ENCODE results near the gene TFAP2B. TPM values are rescaled to one million over a fixed set of nuclear protein-coding genes. Genes with fewer than 3 reads are reported as not detected.

TFAP2B gene
- total RNA-seq, 1 donor from 2014 or later: not detected

DNA sequence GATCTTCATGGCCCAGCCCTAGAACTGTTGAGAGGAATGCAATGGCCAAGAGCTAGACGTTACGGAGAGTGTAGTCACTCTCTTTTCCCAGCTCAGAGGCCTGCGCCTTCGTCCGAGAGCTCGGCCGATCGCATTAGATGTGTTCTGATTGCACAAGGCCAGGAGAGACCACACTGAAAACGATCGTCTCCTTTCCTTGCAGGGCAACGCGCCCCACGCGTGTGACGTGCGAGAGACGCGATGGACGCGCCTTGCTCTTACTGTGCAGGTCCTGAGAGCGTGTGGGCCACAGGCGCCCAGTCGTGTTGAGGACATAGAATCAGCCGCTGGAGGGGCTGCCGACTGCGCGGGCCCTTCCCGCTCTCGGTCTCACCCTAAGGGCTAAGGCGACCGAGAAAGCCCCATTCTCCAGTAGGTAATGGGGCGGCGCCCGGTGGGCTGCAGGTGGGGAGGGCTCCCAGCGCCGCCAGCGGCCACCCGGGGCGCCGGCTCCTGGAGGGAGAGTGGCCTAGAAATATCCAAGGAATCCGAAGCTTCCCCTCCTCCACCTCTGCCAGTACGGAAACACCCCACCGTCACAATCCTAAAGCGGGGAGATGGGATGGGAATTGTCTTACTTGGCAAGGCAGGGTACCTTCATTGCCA is 26.9 kb downstream of the TFAP2B start:
- ATAC-seq: no peak
- DNase-seq (ENCODE audit: low spot score): no peak
- intact Hi-C loops (cut with DNase I): no loop called here

DNA sequence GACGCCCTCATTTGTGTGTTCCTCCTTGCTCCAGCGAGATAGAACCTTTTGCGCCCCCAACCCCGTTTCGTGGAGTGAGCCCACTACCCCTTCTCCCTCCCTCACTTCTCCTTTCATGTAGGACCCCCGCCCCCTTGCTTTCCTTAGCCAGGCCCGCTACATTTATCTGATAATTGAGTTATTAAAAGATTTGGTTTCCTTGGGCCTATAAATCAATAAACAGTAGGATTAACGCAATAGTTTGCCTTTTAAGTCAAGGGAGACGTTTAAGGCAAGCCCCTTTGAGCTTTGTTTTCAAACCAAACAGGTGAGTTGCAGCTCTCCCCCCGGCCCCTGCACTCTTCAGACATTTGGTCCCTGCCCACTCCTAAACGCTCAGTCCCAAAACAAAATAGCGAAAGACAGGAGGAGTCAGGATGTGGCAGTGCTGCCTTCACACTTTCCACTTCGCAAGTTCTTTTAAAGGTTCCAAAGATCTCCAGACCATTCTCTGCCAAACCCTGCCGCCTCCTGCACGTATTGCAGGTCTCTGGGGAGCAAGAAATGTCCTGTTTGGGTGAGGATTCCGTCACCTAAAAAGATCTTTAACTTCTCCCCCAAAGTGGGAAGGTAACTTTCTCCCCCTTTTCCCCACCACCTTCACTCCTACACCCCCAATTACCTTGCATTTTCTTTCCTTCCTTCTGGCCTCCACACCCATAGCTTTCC is 27.6 kb downstream of the TFAP2B start:
- no peak for DNase-seq (ENCODE audit: low spot score)
- intact Hi-C loops (cut with DNase I): no loop called here
- ATAC-seq: no peak

DNA sequence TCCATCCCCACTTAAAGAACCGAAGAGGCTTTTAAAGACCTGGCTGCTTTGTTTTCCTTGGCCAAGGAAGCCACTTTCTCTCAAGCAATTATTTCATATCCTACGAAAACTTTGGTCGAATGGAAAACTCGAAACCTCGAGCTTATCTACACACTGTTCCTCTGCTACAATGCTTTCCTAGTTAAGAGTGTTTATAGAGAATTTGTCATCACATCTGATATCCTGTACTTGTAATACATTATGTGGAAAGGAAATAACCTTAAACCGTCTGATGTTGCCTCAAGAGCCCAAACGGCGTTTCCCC is 28.1 kb downstream of the TFAP2B start:
- no peak for ATAC-seq
- DNase-seq (ENCODE audit: low spot score): no peak
- intact Hi-C loops (cut with DNase I): no loop called here

DNA sequence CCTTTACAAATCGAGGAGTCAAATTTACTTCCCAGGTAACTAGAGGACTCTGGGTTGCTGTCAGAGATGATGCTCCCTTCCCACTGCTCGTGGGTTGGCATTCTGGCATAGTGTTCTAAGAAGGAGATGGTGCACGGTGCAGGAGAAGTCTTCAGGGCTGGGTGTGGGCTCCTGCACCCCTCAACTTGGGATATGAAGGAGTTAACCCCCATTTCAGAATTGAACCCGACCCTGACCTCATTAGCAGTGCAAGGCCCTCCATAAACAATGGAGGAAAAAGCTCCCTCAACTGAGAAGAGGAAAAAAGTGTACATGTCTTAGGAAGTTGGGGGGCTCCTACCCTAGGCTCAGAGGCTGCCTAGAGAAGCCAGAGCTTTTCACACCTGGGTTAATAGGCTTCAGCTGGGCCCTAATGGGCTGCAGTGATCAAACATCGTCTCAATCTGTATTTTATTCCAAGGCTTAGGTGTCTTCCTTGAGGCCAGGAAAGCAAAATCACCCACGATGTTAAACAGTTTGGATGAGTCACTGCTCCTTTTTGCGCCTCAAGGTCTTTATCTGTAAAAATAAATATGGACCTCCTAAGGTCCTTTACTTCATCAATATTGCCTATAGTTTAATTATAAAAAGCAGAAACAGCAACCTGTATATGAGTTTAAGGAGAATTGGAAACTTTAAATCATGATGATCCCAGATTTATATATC is 29.4 kb downstream of the TFAP2B start:
- intact Hi-C loops (cut with DNase I): no loop called here
- DNase-seq (ENCODE audit: low spot score) (no peak), ATAC-seq (no peak)

DNA sequence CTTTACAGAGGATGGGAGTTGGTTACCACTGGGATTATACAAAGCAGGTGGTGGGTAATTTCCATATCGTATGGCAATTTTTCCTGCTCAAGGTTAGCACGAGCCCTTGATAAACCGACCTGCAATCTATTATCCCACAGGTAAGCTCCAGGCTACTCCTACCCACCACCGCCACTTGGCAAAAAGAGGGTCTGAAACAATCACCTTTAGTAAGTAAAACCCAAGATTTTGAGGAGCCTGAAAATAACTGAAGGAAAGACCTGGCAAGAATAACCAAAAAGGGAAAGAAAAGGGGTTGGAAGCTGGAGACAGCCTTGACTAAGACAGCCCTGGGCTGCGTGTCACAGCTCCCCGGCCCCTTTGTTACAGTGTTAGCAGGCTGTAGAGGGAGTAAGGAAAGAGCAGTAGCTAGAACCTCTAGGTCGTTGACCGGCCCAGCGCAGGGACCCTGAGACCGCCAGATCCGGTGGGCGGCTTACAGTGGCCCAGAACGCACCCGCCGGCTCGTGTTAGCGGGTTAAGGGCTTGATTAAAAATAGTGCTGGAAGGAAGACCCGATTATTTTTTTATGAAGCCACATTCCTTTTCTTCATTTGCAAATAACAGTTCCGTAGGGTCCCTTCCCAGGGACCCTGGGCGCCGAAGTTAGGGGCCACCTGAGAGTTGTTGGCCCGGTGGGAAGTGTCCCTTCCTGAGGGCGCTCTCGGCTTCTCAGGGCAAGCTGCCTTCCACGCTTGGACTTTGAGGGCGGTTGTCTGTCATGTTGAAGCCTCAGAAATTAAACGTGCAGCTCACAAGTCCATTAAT is 30.5 kb downstream of the TFAP2B start:
- DNase-seq (ENCODE audit: low spot score): no peak
- intact Hi-C loops (cut with DNase I): no loop called here
- no peak for ATAC-seq

DNA sequence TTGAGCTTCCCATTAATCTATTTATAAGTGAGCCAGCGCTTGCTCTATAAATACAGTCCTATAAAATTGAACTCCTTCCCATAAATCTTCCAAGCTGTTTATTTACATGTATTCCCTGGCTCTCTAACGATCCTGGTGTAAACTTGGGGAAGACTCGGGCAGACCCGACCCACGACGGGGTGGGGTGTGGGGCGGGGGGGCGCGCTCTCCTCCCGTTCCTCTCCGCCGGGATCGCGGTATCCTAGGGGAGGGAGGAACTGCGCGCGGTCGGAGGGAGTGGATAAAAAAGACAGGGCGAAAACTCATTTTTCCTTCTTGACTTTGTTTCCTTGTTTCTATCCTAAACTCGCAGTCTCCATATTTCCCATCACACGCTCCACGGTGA is 31.1 kb downstream of the TFAP2B start:
- ATAC-seq (no peak), DNase-seq (ENCODE audit: low spot score) (no peak)
- intact Hi-C loops (cut with DNase I): no loop called here

DNA sequence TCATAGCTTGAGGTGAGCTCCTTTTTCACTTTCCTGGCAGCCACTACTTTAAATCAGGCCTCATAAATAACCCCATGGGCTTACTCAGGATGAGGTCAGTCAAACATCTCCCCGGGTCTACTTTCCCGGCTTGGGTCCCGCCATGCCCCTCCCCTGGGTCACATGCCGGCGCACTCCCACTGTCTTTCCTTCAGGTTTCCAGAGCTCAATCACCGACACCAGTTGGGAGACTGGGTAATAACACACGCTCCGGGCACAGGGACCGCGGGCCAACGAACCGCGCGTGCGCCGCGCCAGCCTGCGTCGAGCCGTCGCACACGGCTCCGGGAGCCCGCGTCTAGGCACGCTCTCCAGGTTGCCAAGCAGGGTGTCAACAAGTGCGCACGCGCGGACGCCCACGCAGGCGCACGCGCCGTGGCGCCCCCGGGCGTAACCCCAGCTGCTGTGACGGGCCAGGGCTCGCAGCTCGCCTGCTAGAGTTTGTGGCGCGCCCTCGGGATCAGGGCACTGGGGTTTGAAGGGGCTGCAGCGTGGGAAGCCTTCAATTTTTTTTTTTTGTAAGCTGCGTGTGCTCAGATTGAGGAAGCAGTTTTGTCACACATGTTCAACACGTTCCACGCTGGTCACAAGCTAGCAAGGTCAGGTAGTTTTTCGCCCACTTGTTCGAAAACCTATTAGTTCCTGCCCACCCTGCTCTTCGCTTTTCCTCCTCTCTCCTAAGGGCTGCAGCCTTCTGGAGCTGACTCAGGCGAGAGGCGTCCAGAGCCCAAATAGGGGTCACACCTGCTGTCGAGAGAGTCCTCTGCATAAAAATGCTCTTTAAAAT is 31.8 kb downstream of the TFAP2B start:
- ATAC-seq: no peak
- no peak for DNase-seq (ENCODE audit: low spot score)
- intact Hi-C loops (cut with DNase I): no loop called here

DNA sequence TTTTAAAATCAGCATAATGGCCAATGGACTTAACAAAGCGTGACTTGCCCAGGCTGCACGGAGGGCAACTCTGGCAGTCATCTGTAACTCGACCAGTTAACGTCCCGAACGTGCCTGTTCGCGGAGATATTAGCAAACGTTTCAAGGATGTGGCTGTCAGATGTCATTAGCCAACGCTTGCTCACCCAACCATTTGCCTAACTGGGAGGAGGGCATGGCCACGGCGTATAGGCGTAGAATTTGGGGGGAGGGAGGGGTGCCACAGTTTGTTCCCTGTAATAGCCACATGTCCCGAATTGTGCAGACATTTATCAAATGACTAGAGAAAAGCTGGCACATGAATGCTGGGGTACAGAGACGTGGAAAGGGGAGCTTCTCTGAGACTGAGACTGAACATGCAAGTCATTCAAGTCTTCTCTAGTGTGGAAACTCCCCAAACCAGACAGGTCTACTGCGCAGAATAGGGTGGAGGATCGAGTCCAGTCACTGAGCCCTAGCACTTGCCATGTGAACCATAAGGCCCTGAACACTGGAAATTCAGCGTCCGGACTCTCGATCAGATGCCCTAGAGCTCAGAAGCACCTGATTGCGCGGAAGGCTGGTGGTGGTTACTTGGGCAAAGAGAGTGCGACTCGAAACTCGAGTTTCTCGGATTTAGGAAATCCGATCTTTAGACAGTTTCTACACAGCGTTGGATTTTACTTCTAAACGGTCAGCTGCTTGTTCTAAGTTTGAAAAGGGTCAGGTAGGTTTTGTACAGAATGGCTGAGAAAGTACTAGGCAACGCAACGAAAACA is 32.6 kb downstream of the TFAP2B start:
- intact Hi-C loops (cut with DNase I): no loop called here
- ATAC-seq (no peak), DNase-seq (ENCODE audit: low spot score) (no peak)

DNA sequence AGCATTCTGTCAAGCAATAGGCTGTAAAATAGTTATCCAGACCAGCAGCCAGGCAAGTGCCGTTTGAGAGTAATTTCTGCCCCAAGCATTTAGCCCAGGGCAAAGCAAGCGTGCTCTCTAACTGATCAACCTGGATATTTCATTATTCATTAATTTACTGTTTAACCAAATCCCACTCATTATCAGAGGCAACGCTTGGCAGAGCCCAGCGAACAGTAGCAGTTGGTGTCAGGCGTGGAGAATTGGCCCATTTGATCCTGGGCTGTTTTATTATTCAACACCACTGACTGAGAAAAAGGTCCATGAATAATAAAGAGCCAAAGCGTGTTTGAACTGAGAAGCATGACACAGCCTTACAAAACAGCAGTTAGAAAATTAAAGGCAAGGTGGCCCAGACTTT is 35.3 kb downstream of the TFAP2B start:
- DNase-seq (ENCODE audit: low spot score) (no peak), ATAC-seq (no peak)
- intact Hi-C loops (cut with DNase I): no loop called here

DNA sequence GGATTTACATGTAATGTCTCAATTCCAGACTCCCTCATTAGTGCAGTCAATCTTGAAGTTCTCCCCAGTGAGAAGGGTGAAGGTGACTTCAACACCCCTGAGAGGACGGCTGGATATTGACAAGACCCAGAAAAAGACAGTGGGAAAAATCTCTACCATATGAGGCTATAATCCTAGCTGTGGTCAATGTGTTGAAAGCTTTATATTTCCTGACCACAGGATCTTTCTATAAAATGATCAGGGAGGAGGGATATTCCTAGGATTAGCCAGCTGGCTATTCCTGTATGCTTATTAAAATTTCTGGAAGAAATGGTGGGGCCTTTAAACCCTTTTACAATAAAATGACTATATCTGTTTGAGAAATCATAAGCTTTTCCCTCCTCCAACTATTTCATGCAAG is 43.0 kb downstream of the TFAP2B start:
- DNase-seq (ENCODE audit: low spot score) (no peak), ATAC-seq (no peak)
- intact Hi-C loops (cut with DNase I): no loop called here

DNA sequence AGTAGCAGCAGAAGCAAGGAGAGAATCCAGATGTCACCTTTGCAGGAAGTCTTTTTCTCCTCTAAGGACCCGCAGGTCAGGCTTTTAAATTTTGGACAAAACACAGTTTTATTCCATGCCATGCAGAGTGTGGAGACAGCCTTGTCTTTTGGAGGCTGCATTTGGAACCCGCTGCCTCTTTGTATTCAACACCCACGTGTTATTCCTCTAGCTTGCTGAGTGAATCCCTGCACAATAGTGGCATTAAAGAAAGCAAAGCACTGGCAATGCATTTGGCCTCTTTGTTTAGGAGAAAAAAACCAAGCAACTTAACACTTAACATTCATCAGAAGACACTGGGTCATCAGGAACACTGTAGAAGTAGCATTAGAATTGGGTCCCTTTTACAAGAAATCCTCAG is 43.5 kb downstream of the TFAP2B start:
- intact Hi-C loops (cut with DNase I): no loop called here
- DNase-seq (ENCODE audit: low spot score): no peak
- no peak for ATAC-seq

DNA sequence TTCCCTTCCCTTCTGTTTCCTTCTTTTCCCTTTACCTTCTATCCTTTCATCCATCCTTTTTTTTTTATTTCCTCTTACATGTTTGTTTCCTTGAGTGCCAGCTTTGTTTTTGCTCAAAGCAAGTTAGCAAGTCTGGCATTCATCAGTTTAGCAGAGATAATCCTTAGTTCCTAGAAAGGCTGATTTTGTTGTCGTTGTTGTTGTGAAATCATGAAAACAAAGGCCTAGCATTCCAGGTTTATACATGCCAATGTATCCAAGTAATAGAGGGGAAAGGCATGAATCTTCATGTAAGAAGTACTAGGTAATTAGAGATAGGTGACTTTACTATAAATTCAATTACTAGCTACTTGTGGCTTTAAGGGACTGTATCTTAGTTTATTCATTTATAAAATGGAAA is 45.9 kb downstream of the TFAP2B start:
- intact Hi-C loops (cut with DNase I): no loop called here
- ATAC-seq (no peak), DNase-seq (ENCODE audit: low spot score) (no peak)

DNA sequence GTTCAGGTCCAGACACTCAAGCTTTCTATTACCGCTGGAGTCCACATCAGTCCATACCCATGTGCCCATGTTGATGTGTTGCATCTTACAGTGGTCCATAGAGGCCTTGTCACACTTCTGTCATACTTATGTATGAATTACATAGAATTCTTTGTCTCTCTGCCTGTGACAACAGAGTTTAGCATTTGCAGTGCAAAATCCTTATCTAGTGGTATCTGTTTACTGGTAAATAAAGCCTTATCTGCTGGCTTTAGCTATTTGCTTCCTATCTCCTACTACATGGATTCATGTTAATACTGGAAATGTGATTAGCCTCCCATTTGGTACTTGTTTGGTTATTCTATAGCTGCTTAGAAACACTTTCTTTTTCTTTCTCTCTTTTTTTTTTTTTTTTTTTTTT is 49.8 kb downstream of the TFAP2B start:
- ATAC-seq (no peak), DNase-seq (ENCODE audit: low spot score) (no peak)
- intact Hi-C loops (cut with DNase I): no loop called here

DNA sequence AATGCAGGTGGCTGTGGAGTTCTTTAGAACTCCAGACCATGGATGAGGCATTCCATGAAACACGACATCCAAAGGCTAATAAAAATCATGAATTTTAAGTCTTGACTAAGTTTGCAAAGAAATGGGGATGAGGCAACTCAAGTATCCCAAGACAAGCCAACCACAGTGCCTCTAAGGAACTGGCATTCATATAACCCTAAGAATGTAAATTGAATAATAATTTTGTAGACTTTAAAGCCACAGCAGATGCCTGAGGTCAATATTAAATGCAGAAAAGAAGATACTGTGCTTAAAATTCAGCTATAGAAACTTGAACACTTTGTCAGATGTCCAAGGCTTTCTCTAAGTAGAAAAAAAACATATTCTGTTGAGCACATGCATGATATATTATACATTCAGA is 54.5 kb downstream of the TFAP2B start:
- no peak for DNase-seq (ENCODE audit: low spot score)
- ATAC-seq: no peak
- intact Hi-C loops (cut with DNase I): no loop called here

DNA sequence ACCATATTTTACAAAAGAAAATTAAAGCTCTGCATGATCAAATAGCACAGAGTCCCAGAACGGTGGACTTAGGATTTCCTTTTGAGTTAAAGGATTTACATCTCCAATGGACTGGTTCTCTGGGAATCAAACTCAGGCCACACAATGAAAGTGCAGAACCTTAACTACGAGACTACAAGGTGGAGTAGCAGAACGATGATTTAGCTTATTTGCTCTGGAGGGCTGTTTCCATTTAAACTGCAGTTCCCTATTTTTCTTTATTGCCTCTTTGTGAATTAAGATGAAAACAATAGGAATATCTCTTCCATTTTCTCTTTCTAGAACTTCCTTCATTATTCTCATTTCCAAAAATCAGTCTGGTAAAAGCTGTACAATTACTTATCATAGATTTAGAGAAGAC is 65.7 kb downstream of the TFAP2B start:
- ATAC-seq: no peak
- intact Hi-C loops (cut with DNase I): loop anchor here (5.0 kb wide), 1 partner anchor 1347 kb away; no protein-coding TSS in a partner anchor
- DNase-seq (ENCODE audit: low spot score): no peak

DNA sequence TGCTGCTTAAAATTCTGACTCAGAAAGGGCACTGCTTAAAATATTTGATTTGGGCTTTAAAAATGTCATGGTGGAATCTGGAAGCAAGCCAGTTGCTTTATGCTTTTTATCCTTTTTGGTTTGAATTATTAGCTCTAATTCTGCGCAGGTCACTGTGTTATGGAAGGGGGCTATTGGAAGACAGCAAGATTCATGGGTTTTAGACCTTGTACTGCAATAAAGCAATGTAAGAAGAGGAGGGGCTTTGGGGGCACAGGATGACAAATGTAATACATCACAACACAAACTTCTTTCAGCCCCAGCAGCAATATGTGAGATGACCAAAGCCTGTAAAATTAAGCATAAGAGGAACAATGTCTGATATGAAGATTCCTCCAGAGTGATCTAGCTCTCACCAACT is 68.4 kb downstream of the TFAP2B start:
- ATAC-seq (no peak), DNase-seq (ENCODE audit: low spot score) (no peak)
- intact Hi-C loops (cut with DNase I): no loop called here

DNA sequence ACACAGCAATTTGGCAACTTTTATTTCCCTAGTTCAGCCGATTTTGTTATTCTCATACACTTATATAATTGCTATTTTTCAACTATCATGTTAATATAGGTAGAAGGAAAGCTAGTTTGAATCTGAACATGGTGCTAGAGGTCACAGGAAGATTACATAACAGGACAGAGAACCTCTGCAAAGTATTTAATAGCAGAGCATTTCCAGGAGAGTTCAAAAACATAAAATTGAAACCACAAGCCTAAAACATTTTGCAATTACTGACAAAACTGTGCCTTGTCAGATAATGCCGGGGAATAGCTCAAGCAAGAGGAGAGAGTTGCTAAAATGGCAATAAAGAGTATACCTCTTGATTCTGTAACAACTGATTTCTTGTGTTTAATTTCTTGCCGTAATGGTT is 70.8 kb downstream of the TFAP2B start:
- intact Hi-C loops (cut with DNase I): loop anchor here (2.0 kb wide), 1 partner anchor 81 kb away; no protein-coding TSS in a partner anchor
- no peak for ATAC-seq
- no peak for DNase-seq (ENCODE audit: low spot score)

DNA sequence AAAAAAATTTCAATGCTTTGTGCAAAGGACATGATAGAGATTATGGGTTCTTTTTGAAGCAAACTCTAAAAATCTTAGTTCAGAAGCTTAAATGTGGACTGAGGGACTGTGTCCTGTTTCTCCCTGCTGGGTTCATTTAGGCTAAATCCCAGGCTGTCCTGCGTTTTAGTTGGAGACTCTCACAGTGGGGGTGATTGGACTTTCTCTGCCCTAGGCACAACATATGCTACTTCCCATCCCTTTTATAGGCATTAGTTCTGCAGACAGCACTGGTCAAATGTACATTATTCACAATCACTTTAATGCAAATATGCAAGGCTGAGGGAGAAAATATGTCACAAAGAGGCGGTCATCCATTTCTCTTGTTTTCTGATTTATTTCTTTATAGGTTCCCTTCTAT is 71.3 kb downstream of the TFAP2B start:
- intact Hi-C loops (cut with DNase I): loop anchor here (2.0 kb wide), 1 partner anchor 81 kb away; no protein-coding TSS in a partner anchor
- no peak for ATAC-seq
- no peak for DNase-seq (ENCODE audit: low spot score)

Data from sciatic nerve (tissue), 2 donors.